Thoracic aorta (tissue), 2 donors: ENCODE data around the gene CS. TPM values are rescaled to one million over a fixed set of nuclear protein-coding genes. Genes with fewer than 3 reads are reported as not detected.

ENCODE experiments used
- ATAC-seq: fragments of 150-250 bp; one replicate; pipeline ENCODE4 v1.8.0; 2017; ENCODE audit warnings: low read depth; ENCODE audit not compliant: insufficient number of reproducible peaks, low FRiP score
- DNase-seq: peaks from one replicate; pipeline ENCODE4 v3.0.0-alpha.2; 2020; ENCODE audit warnings: low spot score
- H3K27ac ChIP-seq, 2 donors: fragments of 200-600 bp; sonication (generic); 1 replicate in 1 of 2; 2 replicates in 1 of 2; pipeline ENCODE4 v1.5.1; 2016; ENCODE audit warnings: mild to moderate bottlenecking in 2 of 2, moderate library complexity in 2 of 2
- H3K27me3 ChIP-seq: fragments of 200-600 bp; sonication (generic); replicated peaks from 2 replicates; pipeline ENCODE4 v1.6.0; 2016; ENCODE audit warnings: mild to moderate bottlenecking; ENCODE audit not compliant: insufficient read depth
- H3K36me3 ChIP-seq: fragments of 200-600 bp; sonication (generic); one replicate; pipeline ENCODE4 v1.5.1; 2016
- H3K4me1 ChIP-seq, 2 donors: fragments of 200-600 bp; sonication (generic); 1 replicate in 1 of 2; 2 replicates in 1 of 2; pipeline versions ENCODE4 v1.5.1 to v1.6.0; 2016; ENCODE audit warnings: low read depth in 2 of 2, mild to moderate bottlenecking in 1 of 2; ENCODE audit not compliant: control insufficient read depth in 1 of 2
- H3K4me3 ChIP-seq: fragments of 200-600 bp; sonication (generic); 2 replicates; pipeline ENCODE4 v1.5.1; 2016; ENCODE audit warnings: mild to moderate bottlenecking
- H3K9me3 ChIP-seq: fragments of 200-600 bp; sonication (generic); 2 replicates; pipeline ENCODE4 v1.5.1; 2016
- CTCF ChIP-seq: fragments of 200-600 bp; sonication (generic); IDR thresholded peaks from one replicate; pipeline ENCODE4 v1.5.1; 2019; ENCODE audit warnings: antibody characterized with exemption
- total RNA-seq, 2 donors: library from RNA; depleted of rRNA; stranded (reverse); fragments of >200 nt; gene quantifications; one replicate each; pipeline versions ENCODE4 v1.1.0 to v1.2.3, GENCODE V29; 2016

Gene CS
- total RNA-seq, 2 donors from 2014 or later, result 120 to 143 TPM

GRCh38 chr12:56257491-56258067 is 42.6 kb downstream of the CS start:
- Histone ChIP-seq H3K4me1 (peaks cover 13 to 30% of the 10 kb centered on the region in 2 donors), H3K4me3 (peak overlapping the region; percentile 85), H3K9me3 (no peaks in the 10 kb centered on the region), H3K27me3 (no peaks in the 10 kb centered on the region), H3K36me3 (peaks cover 31% of the 10 kb centered on the region), H3K27ac (peak overlapping the region; percentile 73 to 75)
- ATAC-seq (no peak), DNase-seq (no peak)
- TF ChIP-seq CTCF, result no peak

- ATAC-seq, result no peak
- Histone ChIP-seq H3K9me3 (no peaks in the 10 kb centered on the region), H3K36me3 (peaks cover 36% of the 10 kb centered on the region), H3K27ac (peak overlapping the region; percentile 6 to 14), H3K4me3 (peak overlapping the region; percentile 85), H3K27me3 (no peaks in the 10 kb centered on the region), H3K4me1 (peaks cover 13 to 30% of the 10 kb centered on the region in 2 donors)
- no peak for DNase-seq
- TF ChIP-seq CTCF, result no peak
Measured at GRCh38 chr12:56257071-56257470, 43.1 kb downstream of the CS start.

GRCh38 chr12:56256326-56256960 is 43.7 kb downstream of the CS start:
- Histone ChIP-seq H3K27ac (peak overlapping the region; percentile 6 to 8), H3K27me3 (no peaks in the 10 kb centered on the region), H3K9me3 (no peaks in the 10 kb centered on the region), H3K4me1 (peaks cover 13 to 30% of the 10 kb centered on the region in 2 donors), H3K4me3 (peak overlapping the region; percentile 85), H3K36me3 (peaks cover 42% of the 10 kb centered on the region)
- TF ChIP-seq CTCF, result no peak
- no peak for DNase-seq
- no peak for ATAC-seq

DNA sequence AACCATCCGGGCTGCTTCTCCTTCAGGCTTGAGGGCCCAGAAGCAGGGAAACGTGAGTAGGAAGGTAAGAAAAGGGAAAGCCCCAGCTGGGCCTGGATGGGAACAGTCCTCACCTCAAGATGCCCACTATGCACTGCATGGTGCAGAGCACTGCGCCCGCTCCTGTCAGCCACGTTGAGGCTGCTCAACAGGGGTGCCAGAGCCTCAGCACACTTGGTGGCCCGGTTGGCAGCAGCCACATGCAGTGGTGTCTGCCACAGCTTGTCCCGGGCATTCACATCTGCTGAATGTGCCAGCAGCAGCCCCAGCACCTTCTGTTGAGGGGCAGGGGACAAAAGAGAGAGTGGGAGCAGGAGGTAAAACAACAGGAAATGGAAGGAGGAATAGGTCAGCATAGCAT is 44.5 kb downstream of the CS start:
- no peak for TF ChIP-seq CTCF
- ATAC-seq (no peak), DNase-seq (no peak)
- Histone ChIP-seq H3K36me3 (peaks cover 47% of the 10 kb centered on the region), H3K27me3 (no peaks in the 10 kb centered on the region), H3K27ac (no peak overlapping the region), H3K9me3 (no peaks in the 10 kb centered on the region), H3K4me3 (no peak overlapping the region), H3K4me1 (peaks cover 13 to 30% of the 10 kb centered on the region in 2 donors)

DNA sequence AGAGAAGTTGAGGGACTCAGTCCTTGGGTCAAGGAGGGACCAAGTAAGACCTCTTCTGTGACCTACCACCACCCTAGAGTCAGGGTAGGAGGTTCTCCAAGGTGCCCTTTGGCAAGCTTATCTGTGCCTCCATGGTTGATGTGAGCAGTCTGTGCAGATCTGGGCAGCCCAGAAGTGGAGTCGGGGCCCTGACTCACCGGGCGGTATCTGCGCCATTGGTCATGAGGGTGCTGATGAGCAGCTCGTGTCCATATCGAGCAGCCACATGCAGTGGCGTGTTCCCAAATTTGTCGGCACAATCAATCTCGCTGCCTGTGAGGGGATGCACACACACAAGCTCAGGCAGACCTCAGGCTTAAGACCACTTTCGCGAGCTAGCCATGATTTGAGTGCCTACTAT is 47.0 kb downstream of the CS start:
- Histone ChIP-seq H3K36me3 (peaks cover 64% of the 10 kb centered on the region), H3K9me3 (no peaks in the 10 kb centered on the region), H3K4me1 (peaks cover 13 to 22% of the 10 kb centered on the region in 2 donors), H3K27me3 (no peaks in the 10 kb centered on the region), H3K27ac (no peak overlapping the region), H3K4me3 (no peak overlapping the region)
- TF ChIP-seq CTCF, result no peak
- ATAC-seq, result no peak
- DNase-seq, result no peak
